Head of caudate nucleus (tissue), 42 donors: Measurements from ENCODE around the gene MTHFR.

Experiments
- DNase-seq, 42 donors: peaks; one replicate each; pipeline versions ENCODE4 v3.0.0 to v3.0.0-alpha.2; 2020 to 2021; ENCODE audit warnings: mixed read lengths in 7 of 42
- intact Hi-C: fragments of 100-400 bp; cut with DNase I; formaldehyde crosslinking; loops from one replicate; pipeline ENCODE4 v1.15.0; 2022

Gene MTHFR

DNA sequence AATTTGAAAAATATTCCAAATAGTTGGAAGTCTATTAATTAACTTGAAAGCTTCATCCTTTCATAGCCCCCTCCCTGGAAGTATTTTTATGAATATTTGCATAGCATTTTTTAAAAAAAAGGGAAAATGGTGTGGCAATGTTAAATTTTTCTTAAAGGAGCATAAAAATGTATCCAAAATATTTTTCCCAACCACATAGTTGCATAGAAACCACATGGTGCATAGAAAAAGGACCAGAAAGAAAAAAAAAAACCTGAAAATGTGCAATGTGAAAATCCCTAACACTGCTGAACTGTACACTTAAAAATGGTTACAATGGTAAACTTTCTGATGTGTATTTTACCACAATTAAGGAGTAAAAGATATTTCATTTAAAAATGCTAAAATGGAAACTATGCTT lies 35.8 kb downstream of the MTHFR start:
- intact Hi-C loops: no loop called here
- DNase-seq: no peak

DNA sequence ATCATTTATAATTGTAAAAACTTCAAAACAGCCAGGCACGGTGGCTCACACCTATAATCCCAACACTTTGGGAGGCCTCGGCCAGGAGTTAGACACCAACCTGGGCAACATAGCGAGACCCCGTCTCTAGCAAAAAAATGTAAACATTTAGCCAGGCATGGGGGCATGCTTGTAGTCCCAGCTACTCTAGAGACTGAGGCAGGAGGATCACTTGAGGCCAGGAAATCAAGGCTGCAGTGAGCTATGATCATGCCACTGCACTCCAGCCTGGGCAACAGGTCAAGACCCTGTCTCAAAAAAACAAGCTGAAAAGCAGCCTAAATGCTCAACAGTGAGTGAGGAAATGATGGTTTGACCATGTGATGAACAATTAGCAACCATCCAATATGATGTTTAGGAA lies 36.5 kb downstream of the MTHFR start:
- intact Hi-C loops: no loop called here
- DNase-seq: no peak

DNA sequence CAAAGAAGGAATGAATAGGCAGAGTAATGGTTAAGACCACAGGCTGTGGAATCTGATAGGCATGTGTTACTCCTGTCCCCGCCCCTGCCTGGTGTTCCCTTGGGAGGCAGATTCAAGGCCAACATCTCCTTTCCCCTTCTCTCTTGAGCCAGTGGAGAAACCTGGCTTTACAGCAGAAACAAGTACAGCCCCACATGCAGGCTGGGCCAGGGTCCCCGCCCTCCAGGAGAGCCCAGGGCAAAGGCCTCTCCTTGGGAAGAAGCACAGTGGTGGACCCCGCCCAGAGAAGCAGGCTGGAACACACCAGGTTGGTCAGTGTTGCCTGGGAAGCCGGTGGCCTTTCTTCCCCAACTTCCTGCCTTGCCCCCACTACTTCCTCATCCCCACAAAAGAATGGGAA lies 36.9 kb downstream of the MTHFR start:
- intact Hi-C loops: no loop called here
- no peak for DNase-seq

DNA sequence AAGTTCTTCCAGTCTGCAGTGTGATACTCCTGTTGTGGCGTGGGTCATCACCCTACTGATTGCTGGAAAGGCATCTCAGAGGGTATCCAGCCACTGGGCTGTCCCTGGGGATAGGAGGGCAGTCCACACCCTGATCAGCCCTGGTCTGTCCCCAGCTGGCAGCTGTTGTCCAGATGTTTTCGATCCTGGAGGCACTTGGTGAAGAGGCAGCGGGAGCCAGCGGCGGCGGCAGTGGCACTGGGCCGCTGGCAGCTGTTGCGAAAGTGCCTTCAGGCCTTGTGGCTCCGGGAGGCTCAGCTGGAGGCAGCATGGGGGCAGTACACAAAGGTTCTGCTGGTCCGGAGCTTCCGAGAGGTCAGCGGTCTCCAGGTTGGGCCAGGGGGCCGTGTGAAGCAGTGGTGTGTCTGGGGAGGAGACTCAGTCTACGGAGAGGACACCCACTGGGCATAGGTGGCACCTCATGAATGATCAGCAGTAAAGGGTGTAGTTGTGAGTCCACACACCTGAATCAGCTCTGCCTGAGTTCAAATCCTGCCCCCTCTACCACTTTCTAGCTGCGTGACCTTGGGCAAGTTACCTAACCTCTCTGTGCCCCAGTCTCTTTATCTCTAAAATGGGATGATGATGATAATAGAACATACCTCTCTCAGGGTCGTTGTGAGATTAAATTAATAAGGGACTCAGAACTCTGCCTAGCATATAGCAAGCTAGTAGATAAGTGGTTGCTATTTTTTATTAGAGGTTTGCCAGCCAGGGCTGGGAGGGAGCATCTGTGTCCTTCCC lies 37.7 kb downstream of the MTHFR start:
- intact Hi-C loops: no loop called here
- DNase-seq: no peak

DNA sequence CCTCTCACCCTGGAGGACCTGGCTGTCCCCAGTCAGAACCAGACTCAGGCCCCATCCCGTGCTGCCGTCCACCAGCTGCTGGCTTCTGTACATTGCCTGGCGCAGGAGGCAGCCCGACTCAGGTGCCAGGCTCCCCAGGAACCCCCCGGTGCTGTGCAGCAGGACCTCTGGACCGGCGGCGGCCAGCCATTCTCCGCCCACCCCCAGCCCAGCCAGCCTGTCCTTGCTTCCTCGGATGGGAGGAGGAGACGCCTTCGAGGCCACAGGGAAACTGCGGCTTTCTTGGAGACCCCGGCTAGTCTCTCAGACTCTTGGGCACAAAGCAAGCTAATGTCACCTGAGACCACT lies 39.4 kb downstream of the MTHFR start:
- no peak for DNase-seq
- intact Hi-C loops: no loop called here

DNA sequence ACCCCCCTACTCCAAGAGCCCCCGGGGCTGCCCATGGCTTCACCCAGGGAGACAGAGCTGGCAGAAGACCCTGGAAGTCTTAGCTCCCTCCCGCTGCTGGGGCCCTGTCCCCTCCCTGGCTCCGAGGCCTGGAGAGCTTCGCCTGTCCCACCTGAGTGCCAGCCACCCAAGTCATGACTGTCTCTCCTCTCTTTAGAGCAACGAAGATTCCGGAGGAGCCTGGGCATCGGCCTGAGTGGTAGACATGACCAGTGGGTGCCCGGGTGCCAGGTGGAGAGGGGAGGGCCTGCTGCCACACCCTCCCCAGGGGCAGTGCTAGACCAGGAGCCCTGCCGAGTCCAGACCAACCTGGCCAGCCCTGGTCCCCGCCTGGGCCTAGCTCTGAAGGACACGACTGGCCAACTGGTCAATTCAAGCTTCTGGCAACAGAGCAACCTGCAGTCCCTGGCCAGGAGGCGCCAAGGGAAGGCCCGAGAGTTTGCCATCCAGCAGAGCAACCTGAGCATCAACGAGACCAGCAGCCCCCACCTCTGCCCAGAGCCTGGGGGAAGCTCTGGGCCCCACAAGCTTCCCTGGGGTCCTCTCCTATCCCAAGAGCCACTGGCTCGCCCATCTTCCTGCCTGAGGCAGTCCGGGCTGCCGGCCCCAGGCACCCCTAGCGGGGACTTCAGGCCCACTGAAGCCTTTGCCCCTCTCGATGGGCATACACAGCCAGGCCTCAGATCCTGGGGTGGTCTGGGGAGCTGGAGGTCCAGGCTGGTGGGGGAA lies 39.9 kb downstream of the MTHFR start:
- intact Hi-C loops: no loop called here
- no peak for DNase-seq

DNA sequence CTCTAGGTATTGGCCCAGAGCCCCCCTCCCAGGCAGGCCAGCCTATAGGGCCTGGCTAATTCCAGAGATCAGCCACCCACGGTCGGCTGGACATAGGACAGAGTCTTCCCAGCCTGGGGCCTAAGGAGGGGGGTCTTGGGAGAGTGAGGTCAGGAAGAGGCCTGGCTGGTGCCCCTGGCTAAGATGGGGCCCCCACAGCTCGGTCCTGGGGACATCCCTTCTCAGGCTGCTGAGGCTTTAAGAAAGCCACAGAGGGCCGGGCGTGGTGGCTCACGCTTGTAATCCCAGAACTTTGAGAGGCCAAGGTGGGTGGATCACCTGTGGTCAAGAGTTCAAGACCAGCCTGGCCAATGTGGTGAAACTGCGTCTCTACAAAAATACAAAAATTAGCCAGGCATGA lies 41.2 kb downstream of the MTHFR start:
- DNase-seq: no peak
- intact Hi-C loops: no loop called here

- intact Hi-C loops: no loop called here
- no peak for DNase-seq
Measured at GRCh38 chr1:11764115-11764514, 41.6 kb downstream of the MTHFR start.

DNA sequence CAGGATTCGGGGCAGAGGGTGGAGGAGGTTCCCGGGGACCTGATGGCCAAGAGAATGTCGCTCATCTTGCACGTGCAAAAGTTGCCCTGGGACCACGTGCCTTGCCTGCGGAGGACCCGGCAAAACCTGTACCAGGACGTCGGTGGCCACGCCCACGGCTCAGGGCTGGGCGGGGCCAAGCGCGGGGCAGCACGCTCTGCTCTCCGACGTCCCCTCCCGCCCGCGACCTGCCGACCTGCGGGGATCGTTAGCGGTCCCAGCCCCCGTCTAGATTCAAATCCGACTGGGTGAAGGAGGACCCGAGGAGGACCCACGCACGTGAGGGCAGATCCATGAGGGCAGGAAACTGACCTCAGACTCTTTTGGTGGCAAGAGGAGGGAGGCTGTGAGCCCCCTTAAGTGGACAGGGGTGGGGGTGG lies 43.8 kb downstream of the MTHFR start, which contains the start of gene C1orf167:
Gene C1orf167, plus strand, starts transcription at position 206 of the 419 bp plus-strand sequence. CDS start 2,208 bp downstream, outside the sequence.
- DNase-seq: no peak
- intact Hi-C loops: no loop called here

DNA sequence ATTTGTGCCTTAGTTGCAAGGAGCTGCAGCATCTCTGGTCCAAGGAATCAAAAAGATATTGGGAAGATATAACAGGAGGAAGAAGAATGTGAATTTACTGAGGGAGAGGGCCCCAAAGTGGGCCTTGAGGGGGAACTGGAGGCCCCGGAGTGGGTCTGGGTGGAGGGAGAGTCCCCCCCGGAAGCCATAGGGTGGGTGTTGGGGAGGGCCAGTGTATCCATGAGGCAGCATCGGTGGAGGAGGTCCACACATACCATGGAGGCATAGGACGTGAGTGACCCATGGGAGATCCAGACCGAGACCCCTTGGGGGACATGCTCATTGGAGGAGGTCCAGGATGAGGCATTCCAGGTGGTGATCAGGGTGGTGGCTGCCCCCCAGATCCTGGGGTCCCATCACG lies 44.5 kb downstream of the MTHFR start:
- intact Hi-C loops: no loop called here

DNA sequence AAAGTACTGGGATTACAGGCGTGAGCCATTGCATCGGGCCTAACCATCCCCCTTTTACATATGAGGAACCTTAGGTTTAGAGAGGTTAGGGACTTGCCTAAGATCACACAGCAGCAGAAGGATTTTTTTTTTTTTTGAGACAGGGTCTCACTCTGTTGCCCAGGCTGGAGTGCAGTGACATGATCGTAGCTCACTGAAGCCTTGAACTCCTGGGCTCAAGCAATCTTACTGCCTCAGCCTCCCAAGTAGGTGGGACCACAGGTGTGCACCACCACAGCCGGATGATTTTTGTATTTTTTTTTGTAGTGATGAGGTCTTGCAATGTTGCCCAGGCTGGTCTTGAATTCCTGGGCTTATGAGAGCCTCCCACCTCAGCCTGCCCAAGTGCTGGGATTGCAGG lies 46.0 kb downstream of the MTHFR start:
- intact Hi-C loops: no loop called here
- no peak for DNase-seq

More for the DNA sequence above, 44.5 kb downstream of the MTHFR start:
- no peak for DNase-seq

GRCh38 chr1:11757047-11757446 lies 48.7 kb downstream of the MTHFR start:
- intact Hi-C loops: no loop called here
- DNase-seq: no peak

GRCh38 chr1:11753555-11754208 lies 52.1 kb downstream of the MTHFR start:
- DNase-seq: no peak
- intact Hi-C loops: no loop called here

DNA sequence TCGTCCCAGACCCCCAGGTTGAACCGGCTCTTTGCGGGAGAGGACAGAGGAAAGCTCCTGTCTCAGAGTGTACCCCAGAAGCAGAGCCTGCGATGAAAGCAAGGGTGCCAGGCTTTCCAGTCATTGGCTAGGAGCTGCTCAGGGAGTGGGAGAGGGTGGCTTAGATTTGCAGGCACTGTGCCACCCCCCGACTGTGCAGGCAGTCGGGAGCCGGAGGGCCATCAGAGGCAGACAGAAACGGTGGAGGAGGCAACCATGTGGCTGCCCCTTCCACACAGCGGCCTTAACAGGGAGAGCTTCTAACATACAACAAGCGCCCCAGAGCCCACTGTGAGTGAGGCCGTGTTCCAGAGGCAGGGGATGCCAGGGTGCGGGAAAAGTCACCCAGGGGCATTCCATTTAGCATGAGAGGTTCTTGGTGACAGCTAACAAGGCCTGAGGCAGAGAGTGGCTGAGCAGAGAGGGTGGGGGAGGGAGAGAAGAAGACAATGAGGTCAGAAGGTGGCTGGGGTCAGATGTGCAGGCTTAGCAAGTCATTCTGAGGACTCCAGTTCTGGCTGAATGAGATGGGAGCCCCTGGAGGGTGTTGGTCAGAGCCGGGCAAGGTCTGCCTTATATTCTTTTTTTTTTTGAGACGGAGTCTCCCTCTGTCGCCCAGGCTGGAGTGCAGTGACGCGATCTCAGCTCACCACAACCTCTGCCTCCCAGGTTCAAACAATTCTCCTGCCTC lies 53.2 kb downstream of the MTHFR start:
- intact Hi-C loops: no loop called here
- no peak for DNase-seq

DNA sequence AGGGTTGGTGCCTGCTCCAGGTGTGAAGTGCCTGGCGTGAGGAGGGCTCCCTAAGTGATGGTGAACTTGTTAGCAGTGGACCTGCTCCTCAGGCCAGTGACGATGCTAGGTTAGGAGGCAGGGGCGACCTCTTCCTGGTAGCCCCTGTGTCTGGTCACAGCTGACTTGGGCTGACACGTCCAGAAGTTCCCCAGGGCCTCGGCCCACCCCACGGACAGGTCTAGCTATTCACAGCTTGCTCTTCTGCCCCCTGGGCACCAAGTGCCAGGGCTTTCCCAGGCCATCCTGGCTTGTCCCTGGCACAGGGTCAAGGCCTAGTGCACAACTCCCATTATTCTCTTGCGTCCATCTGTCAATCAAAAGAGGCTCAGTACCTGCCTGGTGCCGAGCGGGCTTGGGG lies 54.7 kb downstream of the MTHFR start:
- intact Hi-C loops: no loop called here
- no peak for DNase-seq

GRCh38 chr1:11749996-11750395 lies 55.8 kb downstream of the MTHFR start:
- intact Hi-C loops: no loop called here

DNA sequence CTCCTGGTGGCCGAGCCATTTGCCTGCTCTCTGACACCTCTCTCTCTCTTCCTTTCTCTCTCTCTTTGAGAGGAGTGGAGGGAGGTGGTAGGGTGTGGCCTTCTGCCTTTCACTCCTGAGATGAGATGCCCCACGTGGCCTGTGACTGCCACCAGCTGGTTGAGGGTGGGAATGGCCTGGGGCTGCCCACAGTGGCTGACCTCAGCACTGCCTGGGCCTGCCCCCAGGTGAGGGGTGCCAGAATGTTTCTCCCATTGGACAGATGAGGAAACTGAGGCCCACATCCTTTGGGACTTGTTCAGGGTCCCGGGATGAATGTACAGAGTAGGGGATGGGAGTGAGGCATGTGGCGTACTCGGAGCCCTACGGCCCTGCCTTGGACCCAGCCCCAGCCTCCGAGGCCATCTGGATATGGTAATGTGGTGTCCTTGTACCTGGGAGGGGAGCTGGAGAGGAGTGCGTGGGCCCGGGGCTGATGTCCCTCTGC lies 56.5 kb downstream of the MTHFR start:
- intact Hi-C loops: no loop called here
- DNase-seq: peak in 24 of 42 donors; percentile 15 to 76 (median 44)

More at GRCh38 chr1:11749996-11750395, 55.8 kb downstream of the MTHFR start:
- DNase-seq: no peak

DNA sequence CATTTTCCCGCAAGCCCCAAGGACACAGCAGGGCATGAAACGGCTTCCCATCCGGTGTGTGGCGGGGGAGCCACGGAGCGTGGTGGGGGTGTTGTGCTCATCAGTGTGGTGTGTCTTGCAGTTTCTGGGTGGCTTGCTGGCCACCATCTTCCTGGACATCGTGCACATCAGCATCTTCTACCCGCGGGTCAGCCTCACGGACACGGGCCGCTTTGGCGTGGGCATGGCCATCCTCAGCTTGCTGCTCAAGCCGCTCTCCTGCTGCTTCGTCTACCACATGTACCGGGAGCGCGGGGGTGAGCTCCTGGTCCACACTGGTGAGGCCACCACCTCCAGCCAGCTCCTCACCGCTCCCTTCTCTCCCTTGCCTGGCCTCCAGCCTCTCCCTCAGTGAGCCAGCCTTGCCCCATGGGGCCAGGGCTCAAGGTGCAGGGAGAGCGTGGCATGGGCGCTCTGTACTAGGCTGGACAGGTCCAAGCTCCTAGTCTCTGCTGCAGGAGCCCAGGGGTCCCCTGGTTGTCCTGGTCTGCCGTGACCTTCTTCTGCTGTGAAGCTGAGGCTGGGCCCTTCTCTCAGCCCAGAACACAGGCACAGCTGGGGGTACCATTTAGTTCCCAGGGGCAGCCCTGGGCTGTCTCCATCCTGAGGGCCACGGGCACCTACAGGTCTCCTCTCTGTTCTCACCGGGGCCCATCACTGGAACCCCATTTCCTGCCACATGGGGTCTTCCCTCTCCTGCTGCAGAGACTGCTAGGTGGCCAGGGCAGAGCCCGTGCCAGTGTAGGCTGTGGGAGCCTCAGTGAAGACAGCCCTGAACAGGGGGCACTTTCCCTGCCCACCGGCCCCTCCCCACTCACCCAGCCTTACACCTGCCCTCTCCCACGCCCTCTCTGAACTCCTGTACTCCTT lies 57.2 kb downstream of the MTHFR start:
- no peak for DNase-seq
- intact Hi-C loops: no loop called here
